Gastroesophageal sphincter (tissue), 4 donors: ENCODE measurements around the gene VDR. TPM values are rescaled to one million over a fixed set of nuclear protein-coding genes. Genes with fewer than 3 reads are reported as not detected.
"Not testable (repeated sequence)": the region's sequence is repeated elsewhere in the genome, so short reads cannot be mapped to it uniquely, and the experiment has no call there.

Experiments
- ATAC-seq: fragments of 150-250 bp; one replicate; pipeline ENCODE4 v1.9.1; 2016; ENCODE audit warnings: mild to moderate bottlenecking, moderate library complexity
- H3K27ac ChIP-seq, 4 donors: fragments of 200-600 bp; sonication (generic) in 3 of 4; 1 replicate in 3 of 4; 2 replicates in 1 of 4; pipeline ENCODE4 v1.5.1; 2016 to 2019
- H3K27me3 ChIP-seq: fragments of 200-600 bp; sonication (generic); one replicate; pipeline ENCODE4 v1.5.1; 2019
- H3K36me3 ChIP-seq, 2 donors: fragments of 200-600 bp; sonication (generic); one replicate each; pipeline ENCODE4 v1.5.1; 2019; ENCODE audit warnings: control low read depth in 1 of 2
- H3K4me1 ChIP-seq, 3 donors: fragments of 200-600 bp; sonication (generic); 1 replicate in 2 of 3; 2 replicates in 1 of 3; pipeline ENCODE4 v1.5.1; 2016 to 2019; ENCODE audit warnings: control low read depth in 2 of 3
- H3K4me3 ChIP-seq, 2 donors: fragments of 200-600 bp; sonication (generic); one replicate each; pipeline ENCODE4 v1.5.1; 2019; ENCODE audit warnings: mild to moderate bottlenecking in 1 of 2, moderate library complexity in 1 of 2
- H3K9me3 ChIP-seq, 3 donors: fragments of 200-600 bp; sonication (generic); one replicate each; pipeline ENCODE4 v1.5.1; 2017 to 2019; ENCODE audit warnings: control low read depth in 2 of 3
- EP300 ChIP-seq: sonication (generic); formaldehyde crosslinking; IDR thresholded peaks from one replicate; pipeline ENCODE4 v1.6.1; 2017; ENCODE audit warnings: antibody characterized with exemption, mild to moderate bottlenecking
- POLR2A ChIP-seq, 2 donors: fragments of 450-650 bp; IDR thresholded peaks; one replicate each; pipeline ENCODE4 v1.6.1; 2017; ENCODE audit warnings: antibody characterized with exemption in 2 of 2, mild to moderate bottlenecking in 2 of 2, moderate library complexity in 1 of 2
- POLR2AphosphoS5 ChIP-seq: sonication (generic); formaldehyde crosslinking; IDR thresholded peaks from one replicate; pipeline ENCODE4 v1.6.1; 2017; ENCODE audit warnings: antibody characterized with exemption
- WGBS, 2 donors: methylation state at CpG; one replicate each; pipeline ENCODE4 v1.1.5; 2018; ENCODE audit warnings: low coverage in 1 of 2; 5-methylcytosine and 5-hydroxymethylcytosine counted together
- total RNA-seq, 4 donors: library from RNA; depleted of rRNA; stranded (reverse); fragments of >200 nt; gene quantifications; one replicate each; pipeline ENCODE4 v1.1.0, GENCODE V29; 2016
- TF ChIP-seq, protein P1 (sequence below), 4 experiments: fragments of 200-600 bp in 2 of 4; fragments of 450-650 bp in 2 of 4; sonication (generic) in 1 of 4; IDR thresholded peaks; one replicate each; pipeline ENCODE4 v1.5.1; 2017 to 2019; ENCODE audit warnings: antibody characterized with exemption in 4 of 4, mild to moderate bottlenecking in 2 of 4, moderate library complexity in 2 of 4

Gene VDR
- total RNA-seq, 4 donors from 2014 or later: 1.2 to 5.5 (median 1.6) TPM

DNA sequence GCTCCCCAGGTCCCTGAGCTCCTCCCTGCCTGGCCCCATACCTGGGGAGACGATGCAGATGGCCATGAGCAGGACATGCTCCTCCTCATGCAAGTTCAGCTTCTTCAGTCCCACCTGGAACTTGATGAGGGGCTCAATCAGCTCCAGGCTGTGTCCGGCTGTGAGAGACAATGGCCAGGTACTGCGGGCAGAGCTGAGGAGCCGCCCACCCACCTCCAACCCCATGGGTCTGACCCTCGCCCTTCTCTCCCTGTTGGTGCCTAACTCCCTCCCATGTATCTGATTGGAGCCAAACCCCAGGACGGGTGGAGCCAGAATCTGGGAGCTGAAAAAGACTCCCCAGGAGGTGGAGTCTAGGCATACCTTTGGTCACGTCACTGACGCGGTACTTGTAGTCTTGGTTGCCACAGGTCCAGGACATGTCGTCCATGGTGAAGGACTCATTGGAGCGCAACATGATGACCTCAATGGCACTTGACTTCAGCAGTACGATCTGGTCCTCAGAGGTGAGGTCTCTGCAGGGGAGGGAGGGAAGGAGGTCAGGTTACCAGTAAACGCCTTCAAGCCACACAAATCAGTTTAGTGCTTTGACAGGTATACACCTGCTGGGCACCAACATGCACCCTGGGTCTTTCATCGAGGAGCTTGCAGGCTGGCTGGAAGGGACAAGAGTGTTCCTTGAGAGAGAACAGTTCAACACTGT, 58.3 kb downstream of the VDR start:
- no peak for ATAC-seq
- Histone ChIP-seq H3K27me3 (peaks cover 6% of the 10 kb centered on the region), H3K36me3 (no peaks in the 10 kb centered on the region), H3K4me3 (no peak overlapping the region), H3K9me3 (no peaks in the 10 kb centered on the region), H3K27ac (no peak overlapping the region), H3K4me1 (peaks cover 0 to 15% (median 0%) of the 10 kb centered on the region in 3 donors)
- WGBS, 2 donors: 80% methylated on average over 4 of the region's 14 CpGs; no CpG with 5 or more reads in 1 of the 2 donors
- TF ChIP-seq EP300: no peak
- no peak for TF ChIP-seq POLR2A (IDR thresholded peaks at IDR 0.05)
- TF ChIP-seq, protein P1, sequence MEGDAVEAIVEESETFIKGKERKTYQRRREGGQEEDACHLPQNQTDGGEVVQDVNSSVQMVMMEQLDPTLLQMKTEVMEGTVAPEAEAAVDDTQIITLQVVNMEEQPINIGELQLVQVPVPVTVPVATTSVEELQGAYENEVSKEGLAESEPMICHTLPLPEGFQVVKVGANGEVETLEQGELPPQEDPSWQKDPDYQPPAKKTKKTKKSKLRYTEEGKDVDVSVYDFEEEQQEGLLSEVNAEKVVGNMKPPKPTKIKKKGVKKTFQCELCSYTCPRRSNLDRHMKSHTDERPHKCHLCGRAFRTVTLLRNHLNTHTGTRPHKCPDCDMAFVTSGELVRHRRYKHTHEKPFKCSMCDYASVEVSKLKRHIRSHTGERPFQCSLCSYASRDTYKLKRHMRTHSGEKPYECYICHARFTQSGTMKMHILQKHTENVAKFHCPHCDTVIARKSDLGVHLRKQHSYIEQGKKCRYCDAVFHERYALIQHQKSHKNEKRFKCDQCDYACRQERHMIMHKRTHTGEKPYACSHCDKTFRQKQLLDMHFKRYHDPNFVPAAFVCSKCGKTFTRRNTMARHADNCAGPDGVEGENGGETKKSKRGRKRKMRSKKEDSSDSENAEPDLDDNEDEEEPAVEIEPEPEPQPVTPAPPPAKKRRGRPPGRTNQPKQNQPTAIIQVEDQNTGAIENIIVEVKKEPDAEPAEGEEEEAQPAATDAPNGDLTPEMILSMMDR (IDR thresholded peaks at IDR 0.05): no peak
- no peak for TF ChIP-seq POLR2AphosphoS5

DNA sequence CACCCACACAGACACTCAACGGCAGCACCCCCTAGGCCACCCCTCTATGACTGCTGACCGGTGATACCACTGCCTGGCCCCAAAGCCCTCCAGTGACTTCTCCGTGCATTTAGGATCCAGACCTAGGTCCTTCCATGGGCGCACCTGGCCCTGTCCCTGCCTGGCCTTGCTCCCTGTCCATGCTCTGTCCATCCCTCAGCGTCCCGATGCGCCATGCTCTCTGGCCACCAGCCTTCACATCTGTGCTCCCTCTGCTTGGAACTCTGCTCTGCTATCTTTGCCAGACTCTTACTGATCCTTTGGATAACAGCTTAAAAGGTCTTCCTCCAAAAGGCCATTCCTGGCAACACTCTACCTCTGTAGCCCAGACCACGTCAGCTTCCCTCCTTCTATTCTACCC, 59.7 kb downstream of the VDR start:
- peaks cover 0 to 18% (median 0%) of the 10 kb centered on the region in 3 donors for H3K4me1 ChIP-seq
- H3K4me3 ChIP-seq: no peak overlapping the region
- ATAC-seq: no peak
- TF ChIP-seq, protein P1 (IDR thresholded peaks at IDR 0.05): no peak
- TF ChIP-seq POLR2A (IDR thresholded peaks at IDR 0.05) (no peak), POLR2AphosphoS5 (no peak), EP300 (no peak)
- H3K36me3 ChIP-seq: no peaks in the 10 kb centered on the region
- H3K9me3 ChIP-seq: no peaks in the 10 kb centered on the region
- H3K27me3 ChIP-seq: peaks cover 6% of the 10 kb centered on the region
- 67 to 94% methylated on average over 1 to 6 of the region's 8 CpGs for WGBS, 2 donors
- H3K27ac ChIP-seq: no peak overlapping the region

DNA sequence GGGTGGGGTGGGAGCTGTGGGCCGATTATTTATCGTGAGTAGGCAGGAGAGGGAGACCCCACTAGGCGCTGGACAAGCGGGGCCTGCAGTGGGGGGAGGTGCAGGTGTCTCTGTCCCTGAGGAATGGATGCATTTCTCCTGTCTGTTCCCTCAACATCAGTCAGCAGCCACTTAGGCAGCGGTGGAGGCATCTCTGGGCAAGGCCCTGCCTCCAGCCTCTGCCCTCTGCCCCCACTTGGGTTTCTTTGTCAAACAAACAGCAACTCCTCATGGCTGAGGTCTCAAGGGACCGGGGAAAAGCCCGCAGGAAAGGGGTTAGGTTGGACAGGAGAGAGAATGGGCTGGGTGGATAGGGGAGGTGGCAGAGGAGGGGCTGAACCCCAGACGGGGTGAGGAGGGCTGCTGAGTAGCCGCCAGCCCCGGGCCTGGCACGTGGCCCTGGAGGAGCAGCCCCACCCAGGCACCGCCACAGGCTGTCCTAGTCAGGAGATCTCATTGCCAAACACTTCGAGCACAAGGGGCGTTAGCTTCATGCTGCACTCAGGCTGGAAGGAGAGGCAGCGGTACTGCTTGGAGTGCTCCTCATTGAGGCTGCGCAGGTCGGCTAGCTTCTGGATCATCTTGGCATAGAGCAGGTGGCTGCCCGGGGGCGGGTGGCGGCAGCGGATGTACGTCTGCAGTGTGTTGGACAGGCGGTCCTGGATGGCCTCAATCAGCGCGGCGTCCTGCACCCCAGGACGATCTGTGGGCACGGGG, 60.4 kb downstream of the VDR start:
- Histone ChIP-seq H3K4me3 (no peak overlapping the region), H3K4me1 (peaks cover 0 to 18% (median 0%) of the 10 kb centered on the region in 3 donors), H3K27ac (peak overlapping the region in 1 of 4 donors; percentile 5), H3K9me3 (no peaks in the 10 kb centered on the region), H3K27me3 (peaks cover 6% of the 10 kb centered on the region), H3K36me3 (no peaks in the 10 kb centered on the region)
- WGBS, 2 donors: 16 to 42% methylated on average over 5 to 11 of the region's 28 CpGs
- ATAC-seq: peak; percentile 88
- TF ChIP-seq, protein P1 (IDR thresholded peaks at IDR 0.05): no peak
- TF ChIP-seq POLR2A (IDR thresholded peaks at IDR 0.05): no peak
- no peak for TF ChIP-seq EP300
- no peak for TF ChIP-seq POLR2AphosphoS5

DNA sequence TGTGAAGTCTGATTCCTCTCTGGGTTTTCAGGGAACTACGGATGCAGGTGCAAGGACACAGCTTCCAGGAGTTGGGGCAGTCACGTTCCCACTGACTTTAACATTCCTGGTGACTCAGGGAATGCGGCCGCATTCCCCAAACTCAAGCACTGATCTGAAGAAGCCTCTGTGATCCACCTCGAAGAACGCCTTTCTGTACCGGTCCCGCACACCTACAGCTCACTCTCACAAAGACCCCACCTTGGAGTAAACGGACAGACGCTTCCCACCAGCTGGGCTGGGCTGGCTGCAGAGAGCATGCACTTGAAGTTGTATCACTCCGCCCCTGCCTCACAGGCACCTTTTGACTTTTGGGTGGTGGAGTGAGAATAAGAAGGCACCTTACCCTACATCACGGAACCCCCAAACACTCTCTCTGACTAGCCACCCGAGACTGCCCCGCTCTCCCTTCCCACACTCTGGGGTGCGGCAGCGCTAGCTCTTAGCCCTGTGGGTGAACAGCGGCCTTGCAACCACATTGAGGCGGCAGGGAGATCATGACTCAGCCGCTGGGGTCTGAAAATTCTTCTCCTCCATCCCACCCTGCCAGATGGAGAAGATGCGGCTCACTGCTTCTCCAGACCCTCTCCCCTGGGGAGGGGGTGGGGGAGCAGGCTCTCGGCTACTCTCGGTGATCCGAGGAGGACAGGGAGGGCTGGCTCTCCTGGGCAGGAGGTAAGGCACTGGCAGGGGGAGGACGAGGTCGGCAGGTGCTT, 61.4 kb downstream of the VDR start:
- TF ChIP-seq EP300: no peak
- TF ChIP-seq POLR2AphosphoS5: no peak
- no peak for TF ChIP-seq POLR2A (IDR thresholded peaks at IDR 0.05)
- TF ChIP-seq, protein P1 (IDR thresholded peaks at IDR 0.05): no peak
- ATAC-seq: no peak
- Histone ChIP-seq H3K9me3 (no peaks in the 10 kb centered on the region), H3K4me3 (no peak overlapping the region), H3K4me1 (peaks cover 0 to 22% (median 0%) of the 10 kb centered on the region in 3 donors), H3K27me3 (peaks cover 6% of the 10 kb centered on the region), H3K36me3 (no peaks in the 10 kb centered on the region), H3K27ac (no peak overlapping the region)
- WGBS, 2 donors: 90 to 100% methylated on average over 2 to 7 of the region's 25 CpGs

DNA sequence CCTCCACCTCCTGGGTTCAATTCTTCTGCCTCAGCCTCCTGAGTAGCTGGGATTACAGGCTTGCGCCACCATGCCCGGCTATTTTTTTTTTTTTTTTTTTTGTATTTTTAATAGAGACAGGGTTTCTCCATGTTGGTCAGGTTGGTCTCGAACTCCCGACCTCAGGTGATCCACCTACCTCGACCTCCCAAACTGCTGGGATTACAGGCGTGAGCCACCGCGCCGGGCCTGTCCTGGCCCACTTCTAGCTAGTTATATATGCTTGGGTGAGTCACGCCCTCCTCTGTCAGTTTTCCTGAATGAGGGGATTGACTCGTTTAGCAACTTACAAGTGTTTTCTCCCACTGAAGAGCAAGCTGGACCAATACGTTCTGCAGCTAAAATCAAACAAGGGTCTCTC, 62.3 kb downstream of the VDR start:
- not testable (repeated sequence) for ATAC-seq, H3K9me3 ChIP-seq, H3K36me3 ChIP-seq, H3K27me3 ChIP-seq, H3K4me3 ChIP-seq, H3K27ac ChIP-seq
- 57 to 88% methylated on average over 1 of the region's 12 CpGs for WGBS, 2 donors
- H3K4me1 ChIP-seq: peaks cover 0 to 31% (median 2%) of the 10 kb centered on the region in 3 donors
